Stimulated activated naive CD8-positive, alpha-beta T cell treated with anti-CD3 and anti-CD28 coated beads, Interleukin-15, amount 100 ng/mL, for 72 hours (primary cell): ENCODE data around the gene AXL.

ENCODE experiments used
- ATAC-seq: fragments of 150-1000 bp; cut with Tn5 transposase; 2 replicates; pipeline ENCODE4 v1.10.0; 2021; ENCODE audit warnings: mild to moderate bottlenecking, moderate library complexity
- DNase-seq, 2 donors: peaks; one replicate each; pipeline ENCODE4 v3.0.0; 2021 to 2022
- H3K27ac Mint-ChIP-seq, 2 donors: one replicate each; pipeline ENCODE4 v1.8.0; 2022; ENCODE audit warnings: mild to moderate bottlenecking in 2 of 2, mixed read lengths in 2 of 2, moderate library complexity in 2 of 2
- H3K27me3 Mint-ChIP-seq: one replicate; pipeline ENCODE4 v1.8.0; 2022; ENCODE audit warnings: mixed read lengths
- H3K4me1 Mint-ChIP-seq: one replicate; pipeline ENCODE4 v1.8.0; 2022; ENCODE audit warnings: mild to moderate bottlenecking, mixed read lengths
- H3K4me3 Mint-ChIP-seq, 2 donors: one replicate each; pipeline ENCODE4 v1.8.0; 2022; ENCODE audit warnings: mild to moderate bottlenecking in 2 of 2, mixed read lengths in 2 of 2, moderate library complexity in 1 of 2
- H3K9me3 Mint-ChIP-seq, 2 donors: one replicate each; pipeline ENCODE4 v1.8.0; 2022; ENCODE audit warnings: mixed read lengths in 2 of 2

AXL gene

GRCh38 chr19:41239961-41240574 is 21.0 kb downstream of the AXL start:
- no peak for ATAC-seq
- Mint-ChIP-seq H3K4me1 (no peaks in the 10 kb centered on the region), H3K27ac (no peak overlapping the region), H3K4me3 (no peak overlapping the region), H3K27me3 (no peaks in the 10 kb centered on the region), H3K9me3 (no peaks in the 10 kb centered on the region)
- DNase-seq = no peak

GRCh38 chr19:41241859-41242258 is 22.8 kb downstream of the AXL start:
- Mint-ChIP-seq H3K27ac (no peak overlapping the region), H3K9me3 (no peaks in the 10 kb centered on the region), H3K27me3 (no peaks in the 10 kb centered on the region), H3K4me3 (no peak overlapping the region), H3K4me1 (no peaks in the 10 kb centered on the region)
- DNase-seq = no peak
- ATAC-seq = no peak

GRCh38 chr19:41244117-41244516 is 25.1 kb downstream of the AXL start:
- Mint-ChIP-seq H3K9me3 (no peaks in the 10 kb centered on the region), H3K27me3 (no peaks in the 10 kb centered on the region), H3K4me3 (no peak overlapping the region)

GRCh38 chr19:41245843-41246242 is 26.8 kb downstream of the AXL start:
- Mint-ChIP-seq H3K27me3 (no peaks in the 10 kb centered on the region), H3K9me3 (no peaks in the 10 kb centered on the region), H3K27ac (no peak overlapping the region), H3K4me1 (no peaks in the 10 kb centered on the region), H3K4me3 (no peak overlapping the region)
- DNase-seq = no peak
- no peak for ATAC-seq

More at GRCh38 chr19:41244117-41244516, 25.1 kb downstream of the AXL start:
- no peak for DNase-seq
- no peak for ATAC-seq
- H3K4me1 Mint-ChIP-seq = no peaks in the 10 kb centered on the region
- H3K27ac Mint-ChIP-seq = no peak overlapping the region

GRCh38 chr19:41248895-41249294 is 29.9 kb downstream of the AXL start:
- H3K4me1 Mint-ChIP-seq = no peaks in the 10 kb centered on the region
- H3K27me3 Mint-ChIP-seq = peaks cover 17% of the 10 kb centered on the region
- ATAC-seq = no peak
- no peak for DNase-seq
- peak overlapping the region in 1 of 2 donors; percentile 9 for H3K27ac Mint-ChIP-seq
- no peak overlapping the region for H3K4me3 Mint-ChIP-seq
- H3K9me3 Mint-ChIP-seq = no peaks in the 10 kb centered on the region

GRCh38 chr19:41249707-41250423 is 30.8 kb downstream of the AXL start:
- Mint-ChIP-seq H3K27ac (peak overlapping the region in 1 of 2 donors; percentile 74), H3K4me3 (no peak overlapping the region), H3K9me3 (no peaks in the 10 kb centered on the region), H3K27me3 (peaks cover 19% of the 10 kb centered on the region), H3K4me1 (no peaks in the 10 kb centered on the region)
- ATAC-seq = no peak
- DNase-seq = no peak

- Mint-ChIP-seq H3K4me3 (no peak overlapping the region), H3K27me3 (peaks cover 19% of the 10 kb centered on the region), H3K27ac (no peak overlapping the region), H3K9me3 (no peaks in the 10 kb centered on the region), H3K4me1 (no peaks in the 10 kb centered on the region)
- DNase-seq (no peak), ATAC-seq (no peak)
These were observed 34.6 kb downstream of the AXL start for GRCh38 chr19:41253660-41254059.

- DNase-seq = no peak
- Mint-ChIP-seq H3K27ac (peak overlapping the region in 1 of 2 donors; percentile 29), H3K9me3 (no peaks in the 10 kb centered on the region), H3K4me3 (no peak overlapping the region), H3K4me1 (no peaks in the 10 kb centered on the region), H3K27me3 (peaks cover 19% of the 10 kb centered on the region)
- ATAC-seq = no peak
These were observed 36.1 kb downstream of the AXL start for GRCh38 chr19:41255171-41255570.

GRCh38 chr19:41261474-41262190 is 42.6 kb downstream of the AXL start:
- DNase-seq (no peak), ATAC-seq (no peak)
- Mint-ChIP-seq H3K27me3 (no peaks in the 10 kb centered on the region), H3K27ac (peak overlapping the region; percentile 100), H3K4me1 (peaks cover 30% of the 10 kb centered on the region), H3K4me3 (peak overlapping the region; percentile 98 to 99), H3K9me3 (no peaks in the 10 kb centered on the region)

GRCh38 chr19:41263042-41263849 is 44.2 kb downstream of the AXL start:
- peak; percentile 69 for ATAC-seq
- peaks cover 44% of the 10 kb centered on the region for H3K4me1 Mint-ChIP-seq

GRCh38 chr19:41263850-41264580 is 45.0 kb downstream of the AXL start, which contains the start of gene HNRNPUL1:
Gene HNRNPUL1 (plus strand): TSS chr19:41264372. CDS start chr19:41264504, 132 bp downstream.
- Mint-ChIP-seq H3K27ac (peak within 1 kb of the TSS; percentile 100), H3K4me1 (peaks cover 44% of the 10 kb centered on the region), H3K4me3 (peak within 1 kb of the TSS; percentile 98 to 99), H3K27me3 (no peaks in the 10 kb centered on the region), H3K9me3 (no peaks in the 10 kb centered on the region)
- DNase-seq (peak; percentile 100), ATAC-seq (peak; percentile 75)

More at GRCh38 chr19:41263042-41263849, 44.2 kb downstream of the AXL start:
- H3K4me3 Mint-ChIP-seq = peak overlapping the region; percentile 98 to 99
- H3K27ac Mint-ChIP-seq = peak overlapping the region; percentile 100
- no peaks in the 10 kb centered on the region for H3K27me3 Mint-ChIP-seq
- H3K9me3 Mint-ChIP-seq = no peaks in the 10 kb centered on the region
- DNase-seq = peak; percentile 84 to 92

GRCh38 chr19:41264581-41265394 is 45.8 kb downstream of the AXL start:
- Mint-ChIP-seq H3K9me3 (no peaks in the 10 kb centered on the region), H3K27me3 (no peaks in the 10 kb centered on the region), H3K4me3 (peak overlapping the region; percentile 98 to 99), H3K27ac (peak overlapping the region; percentile 99 to 100), H3K4me1 (peaks cover 44% of the 10 kb centered on the region)
- DNase-seq (peak in 1 of 2 donors; percentile 69), ATAC-seq (no peak)

GRCh38 chr19:41265395-41266153 is 46.6 kb downstream of the AXL start:
- DNase-seq = peak; percentile 5 to 19
- Mint-ChIP-seq H3K27ac (peak overlapping the region; percentile 99 to 100), H3K4me3 (peak overlapping the region; percentile 98 to 99), H3K4me1 (peaks cover 44% of the 10 kb centered on the region), H3K27me3 (no peaks in the 10 kb centered on the region), H3K9me3 (no peaks in the 10 kb centered on the region)
- ATAC-seq = no peak
